Measurements from ENCODE around the gene ZBTB46. TPM values are rescaled to one million over a fixed set of nuclear protein-coding genes. Genes with fewer than 3 reads are reported as not detected.
"Not testable (repeated sequence)": the region's sequence is repeated elsewhere in the genome, so short reads cannot be mapped to it uniquely, and the experiment has no call there.

The ZBTB46 gene, protein sequence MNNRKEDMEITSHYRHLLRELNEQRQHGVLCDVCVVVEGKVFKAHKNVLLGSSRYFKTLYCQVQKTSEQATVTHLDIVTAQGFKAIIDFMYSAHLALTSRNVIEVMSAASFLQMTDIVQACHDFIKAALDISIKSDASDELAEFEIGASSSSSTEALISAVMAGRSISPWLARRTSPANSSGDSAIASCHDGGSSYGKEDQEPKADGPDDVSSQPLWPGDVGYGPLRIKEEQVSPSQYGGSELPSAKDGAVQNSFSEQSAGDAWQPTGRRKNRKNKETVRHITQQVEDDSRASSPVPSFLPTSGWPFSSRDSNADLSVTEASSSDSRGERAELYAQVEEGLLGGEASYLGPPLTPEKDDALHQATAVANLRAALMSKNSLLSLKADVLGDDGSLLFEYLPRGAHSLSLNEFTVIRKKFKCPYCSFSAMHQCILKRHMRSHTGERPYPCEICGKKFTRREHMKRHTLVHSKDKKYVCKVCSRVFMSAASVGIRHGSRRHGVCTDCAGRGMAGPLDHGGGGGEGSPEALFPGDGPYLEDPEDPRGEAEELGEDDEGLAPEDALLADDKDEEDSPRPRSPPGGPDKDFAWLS
- total RNA-seq: 1 to 10 TPM; 3.0 to 5.6 TPM
- long read RNA-seq, partial matches to known transcripts: 0 of 6 reads
- long read RNA-seq, other reads (novel, unspliced or antisense): 6 of 6 reads

DNA sequence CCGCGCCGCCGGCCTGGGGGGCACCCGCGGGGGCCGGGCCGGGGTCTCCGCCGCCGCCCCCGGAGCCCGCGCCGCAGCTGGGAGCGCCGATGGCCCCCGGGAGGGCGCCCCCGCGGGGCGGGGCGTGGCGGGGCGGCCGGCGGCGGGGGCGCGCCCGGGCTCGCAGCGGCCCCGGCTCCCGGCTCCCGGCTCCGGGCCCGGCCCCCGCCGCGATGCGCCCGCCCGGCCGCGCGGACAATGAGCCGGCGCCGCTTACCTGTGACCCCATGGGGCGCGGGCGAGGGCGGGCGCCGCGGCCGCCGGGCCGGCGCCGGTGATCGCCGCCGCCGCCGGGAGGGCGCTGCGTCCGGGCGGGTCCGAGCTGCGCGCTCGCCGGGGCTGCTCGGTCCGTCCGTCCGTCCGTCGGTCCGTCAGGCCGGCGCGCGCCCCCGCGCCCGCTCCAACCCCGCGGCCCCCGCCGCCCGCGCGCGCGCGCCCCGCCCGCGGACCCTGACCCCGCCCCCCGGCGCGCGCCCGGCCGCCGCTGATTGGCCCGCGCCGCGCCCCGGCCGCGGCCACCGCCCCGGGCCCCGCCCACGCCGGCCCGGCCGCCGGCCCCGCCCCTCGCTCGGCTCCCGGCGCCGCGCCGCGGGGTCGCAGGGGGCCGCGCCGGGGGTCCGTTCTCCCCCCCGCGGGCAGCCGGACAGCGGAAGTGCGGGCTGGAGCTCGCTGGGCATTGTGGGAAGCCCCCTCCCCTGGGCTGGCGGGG, at the start of gene ZBTB46:
ZBTB46 (minus strand) TSS at position 424 of the 748 bp plus-strand sequence. CDS start 40,507 bp downstream, outside the sequence.
- DNase-seq: peak in 1 of 2 donors; percentile 70
- peak; percentile 51 for ATAC-seq

DNA sequence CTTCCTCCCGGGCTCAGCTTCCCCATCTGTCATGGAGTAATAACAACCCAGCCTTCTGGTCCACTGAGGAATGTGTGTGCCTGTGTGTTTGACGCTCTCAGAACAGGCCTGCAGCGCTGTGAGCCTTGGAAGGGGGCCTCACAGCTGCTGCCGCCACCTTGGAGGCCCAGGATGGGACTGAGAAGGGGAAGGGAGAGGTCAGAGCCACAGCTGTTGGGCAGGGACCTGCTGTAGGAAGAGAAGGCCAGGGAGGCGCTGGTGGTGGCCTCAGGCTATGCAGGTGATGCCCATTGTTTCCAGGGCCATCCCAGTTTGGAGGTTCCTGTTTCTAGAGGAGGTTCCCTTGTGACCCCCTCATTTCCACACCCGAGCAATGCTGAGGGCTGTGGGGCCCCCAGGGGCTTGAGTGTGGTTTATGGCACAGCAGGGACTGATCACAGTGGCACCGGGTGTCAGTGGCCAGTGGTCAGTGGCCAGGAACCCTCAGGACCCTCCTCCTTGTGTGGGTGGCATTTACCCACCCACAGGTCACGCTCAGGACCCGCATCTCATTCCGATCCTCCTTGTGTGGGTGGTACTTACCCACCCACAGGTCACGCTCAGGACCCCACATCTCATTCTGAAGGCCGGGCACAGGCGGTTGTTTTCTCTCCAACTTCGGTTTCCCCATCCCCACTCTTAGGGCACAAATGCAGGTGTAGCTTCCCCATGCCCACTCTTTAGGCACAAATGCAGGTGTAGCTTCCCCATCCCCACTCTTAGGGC, 48.0 kb upstream of the ZBTB46 start:
- no peak for ATAC-seq
- DNase-seq: no peak
- intact Hi-C loops (cut with DNase I, micrococcal nuclease): no loop called here

More for the DNA sequence above, at the start of gene ZBTB46:
- intact Hi-C loops (cut with DNase I, micrococcal nuclease): no loop called here

DNA sequence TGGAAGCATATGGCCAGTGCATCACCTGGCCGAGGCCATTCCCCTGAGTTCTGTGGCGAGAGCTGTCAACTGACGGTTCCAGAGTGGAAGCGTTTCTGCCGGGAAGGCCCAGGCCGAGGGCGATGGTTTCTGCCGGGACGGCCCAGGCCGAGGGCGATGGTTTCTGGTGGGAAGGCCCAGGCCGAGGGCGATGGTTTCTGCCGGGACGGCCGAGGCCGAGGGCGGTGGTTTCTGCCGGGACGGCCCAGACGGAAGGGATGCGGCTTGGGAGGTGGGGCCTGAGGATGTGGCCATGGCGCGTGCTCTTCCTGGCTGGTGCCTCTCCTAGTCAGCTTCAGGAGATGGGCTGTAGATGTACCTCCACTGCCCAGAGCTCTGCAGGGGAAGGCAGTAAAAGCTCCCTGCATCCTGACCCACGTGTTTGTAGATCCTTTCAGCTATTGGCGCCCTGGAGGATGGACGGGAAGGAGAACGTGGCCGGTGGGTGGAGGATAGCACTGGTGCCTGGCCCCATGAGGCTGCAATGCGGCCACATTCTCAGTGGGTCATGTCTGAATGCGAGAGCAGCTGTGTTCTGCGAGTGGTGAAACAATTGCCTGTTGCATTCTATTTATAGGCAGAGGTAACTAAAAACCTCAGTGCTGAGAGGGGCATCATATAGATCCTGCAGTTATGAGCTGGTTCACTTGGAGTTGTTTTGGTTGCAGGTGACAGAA, 46.8 kb upstream of the ZBTB46 start:
- ATAC-seq (no peak), DNase-seq (no peak)
- intact Hi-C loops (cut with DNase I, micrococcal nuclease): no loop called here

DNA sequence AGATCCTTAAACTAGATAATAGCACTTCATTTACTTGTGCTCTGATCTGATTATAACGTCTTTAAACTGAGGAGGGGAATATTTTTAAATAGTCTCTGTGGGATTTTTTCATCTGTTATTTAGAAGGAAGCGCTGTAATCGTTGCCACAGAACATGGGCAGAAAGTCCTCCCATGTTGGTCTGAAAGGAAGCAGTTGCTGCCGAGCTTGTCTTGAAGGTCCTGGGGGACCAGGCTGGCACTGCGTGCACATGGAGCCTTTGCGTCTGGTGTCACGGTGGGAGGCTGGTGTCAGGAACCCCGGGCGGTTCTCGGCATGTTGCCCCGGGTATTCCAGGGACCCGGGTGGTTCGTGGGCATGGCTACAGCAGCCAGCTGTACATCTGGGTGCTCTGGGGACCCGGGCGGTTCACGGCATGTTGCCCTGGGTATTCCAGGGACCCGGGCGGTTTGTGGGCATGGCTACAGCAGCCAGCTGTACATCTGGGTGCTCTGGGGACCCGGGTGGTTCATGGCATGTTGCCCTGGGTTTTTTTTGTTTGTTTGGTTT, 45.5 kb upstream of the ZBTB46 start:
- DNase-seq (no peak), ATAC-seq (no peak)
- intact Hi-C loops (cut with DNase I, micrococcal nuclease): no loop called here

DNA sequence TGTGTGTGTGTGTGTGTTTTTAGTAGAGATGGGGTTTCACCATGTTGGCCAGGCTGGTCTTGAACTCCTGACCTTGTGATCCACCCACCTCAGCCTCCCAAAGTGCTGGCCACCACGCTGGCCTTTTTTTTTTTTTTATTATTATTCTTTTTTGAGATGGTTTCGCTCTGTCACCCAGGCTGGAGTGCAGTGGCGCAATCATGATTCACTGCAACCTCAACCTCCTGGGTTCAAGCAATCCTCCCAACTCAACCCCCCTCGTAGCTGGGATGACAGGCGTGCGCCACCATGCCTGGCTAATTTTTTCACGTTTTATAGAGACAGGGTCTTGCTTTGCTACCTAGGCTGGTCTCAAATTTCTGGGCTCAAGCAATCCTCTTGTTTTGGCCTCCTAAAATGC, 43.2 kb upstream of the ZBTB46 start:
- ATAC-seq; intact Hi-C loops (cut with DNase I, micrococcal nuclease); DNase-seq: not testable (repeated sequence)

DNA sequence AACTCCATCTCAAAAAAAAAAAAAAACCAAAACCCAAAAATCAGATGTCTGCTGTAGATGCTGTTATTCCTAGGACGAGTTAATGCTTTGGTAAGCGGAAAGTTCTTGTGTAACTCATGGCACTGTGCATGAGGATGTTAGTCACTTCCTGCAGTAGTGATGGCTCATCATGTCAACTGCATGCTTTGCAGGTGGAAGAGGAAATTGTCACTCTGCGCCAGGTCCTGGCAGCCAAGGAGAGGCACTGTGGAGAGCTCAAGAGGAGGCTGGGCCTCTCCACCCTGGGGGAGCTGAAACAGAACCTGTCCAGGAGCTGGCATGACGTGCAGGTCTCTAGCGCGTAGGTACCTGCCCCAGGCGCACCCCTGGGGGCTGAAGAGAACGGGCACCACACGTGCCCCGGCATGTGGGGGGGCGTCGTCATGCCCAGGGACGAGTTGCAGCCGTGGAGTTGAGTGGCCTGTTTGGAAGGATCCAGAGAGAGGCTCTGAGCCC, 42.5 kb upstream of the ZBTB46 start:
- intact Hi-C loops (cut with DNase I, micrococcal nuclease): no loop called here
- ATAC-seq (peak; percentile 20), DNase-seq (no peak)

DNA sequence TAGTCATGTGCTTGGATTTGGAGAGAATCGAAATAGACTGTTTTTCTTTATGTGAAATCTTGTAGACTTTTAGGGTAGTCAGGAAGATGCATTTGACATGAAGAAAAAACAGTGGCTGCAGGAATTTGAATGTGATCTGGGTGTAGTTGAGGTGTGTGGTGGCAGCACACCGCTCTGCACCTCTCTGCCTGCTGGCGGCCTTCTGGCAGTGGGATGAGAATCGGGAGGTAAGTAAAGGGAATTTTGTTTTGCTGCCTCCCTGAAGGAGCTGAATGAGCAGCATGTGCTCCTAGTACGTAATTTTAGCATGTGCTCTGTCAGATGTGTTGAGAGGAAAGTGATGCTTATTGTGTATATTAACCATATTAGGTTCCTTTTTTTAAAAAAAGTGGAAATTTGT, 37.2 kb upstream of the ZBTB46 start:
- DNase-seq (no peak), ATAC-seq (no peak)
- intact Hi-C loops (cut with DNase I, micrococcal nuclease): no loop called here

DNA sequence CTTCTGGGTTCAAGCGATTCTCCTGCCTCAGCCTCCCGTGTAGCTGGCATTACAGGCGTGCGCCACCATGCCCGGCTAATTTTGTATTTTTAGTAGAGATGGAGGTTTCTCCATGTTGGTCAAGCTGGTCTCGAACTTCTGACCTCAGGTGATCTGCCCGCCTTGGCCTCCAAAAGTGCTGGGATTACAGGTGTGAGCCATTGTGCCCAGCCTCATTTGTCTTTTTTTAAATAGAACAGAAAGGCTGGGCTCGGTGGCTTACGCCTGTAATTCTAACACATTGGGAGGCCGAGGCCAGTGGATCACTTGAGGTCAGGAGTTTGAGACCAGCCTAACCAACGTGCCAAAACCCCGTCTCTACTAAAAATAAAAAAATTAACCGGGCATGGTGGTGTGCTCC, 36.0 kb upstream of the ZBTB46 start:
- DNase-seq; ATAC-seq; intact Hi-C loops (cut with DNase I, micrococcal nuclease): not testable (repeated sequence)

DNA sequence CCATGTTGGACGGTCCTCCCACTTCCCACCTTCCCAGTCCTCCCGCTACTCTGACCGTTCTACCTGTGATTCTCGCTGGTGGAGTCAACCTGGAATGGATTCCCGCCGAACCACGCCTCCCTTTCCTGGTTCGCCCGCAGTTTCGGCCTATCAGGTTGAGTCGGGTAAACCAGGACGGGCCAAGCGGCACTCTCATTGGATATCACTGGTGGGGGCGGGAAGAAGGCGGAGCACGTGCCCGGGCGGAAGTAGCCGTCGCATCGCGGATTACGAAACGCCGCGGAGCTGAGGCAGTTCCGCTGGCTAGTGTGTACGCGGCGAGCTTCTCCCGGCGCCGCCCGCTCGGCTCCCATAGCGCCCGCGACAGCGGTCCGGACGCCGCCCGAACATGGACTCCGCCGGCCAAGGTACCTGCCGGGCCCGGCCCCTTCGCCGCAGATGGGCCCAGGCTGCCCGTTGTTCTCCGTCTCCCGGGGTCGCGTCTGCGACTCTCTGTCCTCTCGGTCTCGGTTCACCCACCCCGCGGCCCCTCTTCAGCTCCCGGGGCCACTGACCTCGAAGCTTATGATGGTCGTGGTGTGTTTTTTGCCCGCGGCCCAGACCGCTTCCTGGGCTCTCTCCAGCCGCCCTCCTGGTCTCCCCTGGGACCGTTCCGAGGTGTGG, 34.0 kb upstream of the ZBTB46 start, which contains the start of gene TPD52L2:
TPD52L2 (plus strand) TSS at position 293 of the 663 bp plus-strand sequence; CDS start at position 389, 96 bp downstream.
- DNase-seq (peak; percentile 98 to 99), ATAC-seq (peak; percentile 82)
- intact Hi-C loops (cut with DNase I, micrococcal nuclease): no loop called here

DNA sequence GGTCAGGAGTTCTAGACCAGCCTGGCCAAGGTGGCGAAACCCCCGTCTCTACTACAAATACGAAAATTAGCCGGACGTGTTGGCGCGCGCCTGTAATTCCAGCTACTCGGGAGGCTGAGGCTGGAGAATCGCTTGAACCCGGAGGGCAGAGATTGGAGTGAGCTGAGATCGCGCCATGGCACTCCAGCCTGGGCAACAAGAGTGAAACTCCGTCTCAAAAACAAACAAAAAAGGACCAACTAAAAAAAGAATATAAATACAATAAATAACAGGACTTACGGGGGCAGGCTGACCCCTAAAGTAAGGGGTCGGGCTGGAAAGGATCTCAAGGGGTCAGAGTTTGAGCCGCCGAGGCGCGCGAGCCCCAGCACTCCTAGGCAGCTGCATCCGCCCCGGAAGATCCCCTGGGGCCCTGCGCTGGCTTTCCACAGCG, 33.5 kb upstream of the ZBTB46 start:
- DNase-seq: no peak
- intact Hi-C loops (cut with DNase I, micrococcal nuclease): no loop called here
- ATAC-seq: no peak

DNA sequence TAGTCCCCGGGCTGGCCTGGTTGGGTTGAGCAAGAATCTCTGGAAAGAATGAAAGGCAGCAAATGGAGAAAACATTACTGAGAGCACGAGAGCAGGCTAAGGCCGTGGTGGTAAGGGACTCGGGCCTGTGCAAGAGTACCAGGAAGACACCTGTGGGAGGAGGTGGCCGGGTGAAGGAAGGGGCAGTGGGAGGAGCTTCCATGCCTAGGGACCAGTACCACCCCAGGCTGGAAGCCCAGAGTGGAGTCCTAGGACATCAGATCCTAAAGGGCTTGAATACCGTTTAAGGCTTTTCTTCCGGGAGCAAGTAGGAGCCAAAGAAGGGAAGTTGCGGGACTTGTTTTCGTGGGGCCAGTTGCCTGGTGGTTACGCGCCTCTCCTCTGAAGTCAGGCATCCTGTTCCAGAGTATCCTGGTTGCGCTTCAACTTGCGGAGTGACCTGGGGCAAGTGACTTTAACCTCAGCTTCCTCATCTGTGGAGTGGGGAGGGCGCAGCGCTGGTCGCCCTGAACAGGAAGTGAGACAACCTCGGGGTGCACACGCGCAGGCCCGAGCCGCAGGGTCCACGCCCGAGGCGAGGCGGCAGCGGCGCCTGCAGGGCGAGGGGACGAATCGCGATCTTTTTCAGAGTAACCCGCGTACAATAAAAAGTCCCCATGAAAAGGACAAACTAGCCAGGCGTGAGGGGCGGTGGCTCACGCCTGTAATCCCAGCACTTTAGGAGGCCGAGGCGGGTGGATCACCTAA, 32.9 kb upstream of the ZBTB46 start:
- intact Hi-C loops (cut with DNase I, micrococcal nuclease): no loop called here
- ATAC-seq (peak; percentile 77), DNase-seq (peak; percentile 90 to 92)

DNA sequence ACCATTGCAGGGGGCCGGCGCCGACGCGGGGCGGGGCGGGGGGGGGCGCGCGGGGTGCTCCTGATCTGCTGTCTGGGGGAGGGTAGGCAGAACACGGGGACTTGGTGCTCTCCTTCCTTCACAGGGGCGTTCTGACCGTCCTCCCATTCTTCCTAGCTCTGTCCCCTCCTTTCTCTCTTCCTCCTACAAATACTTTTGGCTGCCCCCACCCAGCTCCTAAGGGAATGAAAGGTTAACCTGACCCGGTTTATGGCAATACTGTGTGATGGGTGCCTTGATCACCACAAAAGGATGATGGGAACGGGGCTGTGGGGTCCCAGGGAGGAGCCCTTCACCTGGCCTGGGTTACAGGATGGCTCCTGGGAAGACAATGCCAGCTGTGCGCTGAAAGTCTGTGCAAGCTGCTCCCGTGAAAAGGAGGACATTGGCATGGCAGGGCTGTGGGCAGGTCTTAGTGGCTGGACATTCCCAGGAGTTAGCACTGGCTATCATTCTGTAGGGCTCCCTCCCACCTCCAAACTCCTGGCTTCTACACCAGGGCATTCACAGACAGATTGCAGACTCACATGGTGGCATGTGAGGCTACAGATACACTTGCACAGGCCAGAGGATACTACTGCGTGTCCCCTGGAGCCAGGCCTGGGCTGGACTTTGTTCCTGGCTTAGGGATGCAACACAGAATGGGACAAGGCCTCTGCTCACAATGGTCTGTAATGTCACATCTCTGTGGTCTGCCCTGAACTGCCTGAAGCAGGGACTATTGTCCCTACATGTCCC, 32.1 kb upstream of the ZBTB46 start:
- intact Hi-C loops (cut with DNase I, micrococcal nuclease): no loop called here
- ATAC-seq: no peak
- no peak for DNase-seq

DNA sequence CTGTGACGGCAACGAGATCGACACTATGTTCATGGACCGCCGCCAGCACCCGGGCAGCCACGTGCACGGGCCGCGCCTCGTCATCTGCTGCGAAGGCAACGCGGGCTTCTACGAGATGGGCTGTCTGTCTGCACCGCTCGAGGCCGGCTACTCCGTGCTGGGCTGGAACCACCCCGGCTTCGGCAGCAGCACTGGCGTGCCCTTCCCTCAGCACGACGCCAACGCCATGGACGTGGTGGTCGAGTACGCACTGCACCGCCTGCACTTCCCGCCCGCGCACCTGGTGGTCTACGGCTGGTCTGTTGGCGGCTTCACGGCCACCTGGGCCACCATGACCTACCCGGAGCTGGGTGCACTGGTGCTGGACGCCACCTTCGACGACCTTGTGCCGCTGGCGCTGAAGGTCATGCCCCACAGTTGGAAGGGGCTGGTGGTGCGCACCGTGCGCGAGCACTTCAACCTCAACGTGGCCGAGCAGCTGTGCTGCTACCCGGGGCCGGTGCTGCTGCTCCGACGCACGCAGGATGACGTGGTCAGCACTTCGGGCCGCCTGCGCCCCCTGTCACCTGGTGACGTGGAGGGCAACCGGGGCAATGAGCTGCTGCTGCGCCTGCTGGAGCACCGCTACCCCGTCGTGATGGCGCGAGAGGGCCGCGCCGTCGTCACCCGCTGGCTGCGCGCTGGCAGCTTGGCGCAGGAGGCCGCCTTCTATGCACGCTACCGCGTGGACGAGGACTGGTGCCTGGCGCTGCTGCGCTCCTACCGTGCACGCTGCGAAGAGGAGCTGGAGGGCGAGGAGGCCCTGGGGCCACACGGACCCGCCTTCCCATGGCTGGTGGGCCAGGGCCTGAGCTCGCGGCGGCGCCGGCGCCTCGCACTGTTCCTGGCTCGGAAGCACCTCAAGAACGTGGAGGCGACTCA, 31.2 kb upstream of the ZBTB46 start:
- intact Hi-C loops (cut with DNase I, micrococcal nuclease): no loop called here
- ATAC-seq: no peak
- DNase-seq: no peak

DNA sequence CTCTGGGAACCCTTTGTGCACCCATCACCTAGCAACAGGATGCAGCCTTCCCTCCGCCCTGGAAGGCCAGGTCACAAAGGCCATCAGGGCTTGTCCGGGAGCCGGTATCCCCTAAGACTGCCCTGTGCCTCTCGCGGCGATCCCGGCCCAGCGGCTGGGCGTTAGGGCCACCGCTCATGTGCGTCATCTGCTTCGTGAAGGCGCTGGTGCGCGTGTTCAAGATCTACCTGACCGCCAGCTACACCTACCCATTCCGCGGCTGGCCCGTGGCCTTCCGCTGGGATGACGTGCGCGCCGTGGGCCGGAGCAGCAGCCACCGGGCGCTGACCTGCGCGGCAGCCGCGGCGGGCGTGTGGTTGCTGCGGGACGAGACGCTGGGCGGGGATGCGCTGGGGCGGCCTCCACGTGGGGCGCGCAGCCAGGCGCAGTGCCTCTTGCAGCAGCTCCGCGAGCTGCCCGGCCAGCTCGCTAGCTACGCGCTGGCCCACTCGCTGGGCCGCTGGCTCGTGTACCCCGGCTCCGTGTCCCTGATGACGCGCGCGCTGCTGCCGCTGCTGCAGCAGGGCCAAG, 30.4 kb upstream of the ZBTB46 start, which contains the start of gene ABHD16B:
ABHD16B (plus strand) TSS at position 134 of the 570 bp plus-strand sequence; CDS start at position 177, 43 bp downstream.
- intact Hi-C loops (cut with DNase I, micrococcal nuclease): no loop called here
- DNase-seq (no peak), ATAC-seq (no peak)
